Anterior cingulate cortex (tissue), 58 donors: ENCODE measurements around the gene LRRC2.
A peak's percentile ranks its signal among the peaks of the same experiment; 100 is the strongest.
"Not testable (repeated sequence)": the region's sequence is repeated elsewhere in the genome, so short reads cannot be mapped to it uniquely, and the experiment has no call there.

Experiments
- DNase-seq, 58 donors: peaks; one replicate each; lab custom pipeline; 2025; lab: John Stamatoyannopoulos, UW

Gene LRRC2

GRCh38 chr3:46566040-46566641, at the start of gene LRRC2:
Gene LRRC2, minus strand, starts transcription at chr3:46566302. Its CDS starts 14,711 bp downstream, at chr3:46551591.
- DNase-seq: peak in 25 of 58 donors; percentile 5 to 68 (median 21)

- no peak for DNase-seq
Measured at GRCh38 chr3:46615050-46615775, 49.1 kb upstream of the LRRC2 start.

GRCh38 chr3:46614431-46614830, 48.3 kb upstream of the LRRC2 start:
- no peak for DNase-seq

- no peak for DNase-seq
Measured at GRCh38 chr3:46613313-46614005, 47.4 kb upstream of the LRRC2 start.

GRCh38 chr3:46612324-46612723, 46.2 kb upstream of the LRRC2 start, which contains the start of gene FAM240A:
Gene FAM240A, plus strand, starts transcription at chr3:46612525. Its CDS starts 159 bp downstream, at chr3:46612684.
- peak in 26 of 58 donors; percentile 6 to 56 (median 24) for DNase-seq

GRCh38 chr3:46609944-46610722, 44.0 kb upstream of the LRRC2 start:
- no peak for DNase-seq

- DNase-seq: no peak
Measured at GRCh38 chr3:46609212-46609721, 43.2 kb upstream of the LRRC2 start.

GRCh38 chr3:46607603-46608028, 41.5 kb upstream of the LRRC2 start:
- no peak for DNase-seq

GRCh38 chr3:46604127-46604526, 38.0 kb upstream of the LRRC2 start:
- DNase-seq: no peak

GRCh38 chr3:46603446-46604046, 37.4 kb upstream of the LRRC2 start:
- DNase-seq: no peak

- DNase-seq: no peak
Measured at GRCh38 chr3:46599590-46599989, 33.5 kb upstream of the LRRC2 start.

- DNase-seq: no peak
Measured at GRCh38 chr3:46595819-46596314, 29.8 kb upstream of the LRRC2 start.

- DNase-seq: no peak
Measured at GRCh38 chr3:46594723-46595122, 28.6 kb upstream of the LRRC2 start.

GRCh38 chr3:46593979-46594378, 27.9 kb upstream of the LRRC2 start:
- no peak for DNase-seq

GRCh38 chr3:46593274-46593862, 27.3 kb upstream of the LRRC2 start:
- no peak for DNase-seq

- not testable (repeated sequence) for DNase-seq
Measured at GRCh38 chr3:46587268-46587667, 21.2 kb upstream of the LRRC2 start.

GRCh38 chr3:46586738-46587246, 20.7 kb upstream of the LRRC2 start:
- no peak for DNase-seq

GRCh38 chr3:46585799-46586693, 19.9 kb upstream of the LRRC2 start:
- no peak for DNase-seq
